ENCODE data around the gene CPLX3. TPM values are rescaled to one million over a fixed set of nuclear protein-coding genes. Genes with fewer than 3 reads are reported as not detected.
A peak's percentile ranks its signal among the peaks of the same experiment; 100 is the strongest.

Gene CPLX3
- total RNA-seq, 4 donors from 2014 or later, result 0.33 TPM; not detected in 3

- DNase-seq (ENCODE audit: extremely low spot score), result no peak
- no peak overlapping the region for H3K4me3 ChIP-seq
- intact Hi-C loops (cut with DNase I), result loop anchor here (5.0 kb wide), 1 partner anchor 39 kb away; no protein-coding TSS in a partner anchor
- TF ChIP-seq POLR2A (IDR thresholded peaks at IDR 0.05; ENCODE audit: low read depth), result no peak
- TF ChIP-seq POLR2AphosphoS5 (IDR thresholded peaks at IDR 0.05), result peak in 1 of 2 donors; percentile 37
- no peak for TF ChIP-seq EP300 (IDR thresholded peaks at IDR 0.05)
- TF ChIP-seq CTCF (IDR thresholded peaks at IDR 0.05), result no peak
- no peaks in the 10 kb centered on the region for H3K9me3 ChIP-seq
- H3K27me3 ChIP-seq, result no peaks in the 10 kb centered on the region
- H3K36me3 ChIP-seq, result peaks cover 0 to 7% (median 3%) of the 10 kb centered on the region in 4 donors
- 68% methylated on average over 11 of the region's 11 CpGs for WGBS
- H3K4me1 ChIP-seq, result peaks cover 63 to 73% (median 68%) of the 10 kb centered on the region in 4 donors
- H3K27ac ChIP-seq (replicated peaks in 1 of 4), result peak overlapping the region; percentile 8 to 63 (median 42)
Observed at GRCh38 chr15:74863239-74864056, 37.0 kb downstream of the CPLX3 start.

DNA sequence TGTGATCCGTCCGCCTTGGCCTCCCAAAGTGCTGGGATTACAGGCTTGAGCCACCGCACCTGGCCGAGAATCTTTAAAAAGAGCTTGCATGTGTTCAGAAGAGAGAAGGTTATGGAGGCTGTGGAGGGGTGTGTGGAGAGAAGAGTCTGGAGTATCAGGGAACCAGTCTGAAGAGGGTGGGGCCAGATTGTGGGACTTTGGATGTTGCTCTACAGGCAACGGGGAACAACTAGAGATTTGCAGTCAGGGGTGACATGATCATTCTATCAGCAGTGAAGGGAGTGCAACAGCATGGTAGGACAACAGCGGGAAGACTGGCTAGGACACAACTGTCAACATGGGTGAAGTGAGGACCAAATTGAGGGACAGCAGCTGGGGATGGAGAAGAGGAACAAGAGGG is 37.9 kb downstream of the CPLX3 start:
- Histone ChIP-seq H3K4me1 (peaks cover 65 to 73% (median 69%) of the 10 kb centered on the region in 4 donors), H3K36me3 (peaks cover 0 to 7% (median 3%) of the 10 kb centered on the region in 4 donors), H3K9me3 (no peaks in the 10 kb centered on the region), H3K4me3 (no peak overlapping the region), H3K27me3 (no peaks in the 10 kb centered on the region), H3K27ac (replicated peaks in 1 of 4) (peak overlapping the region in 2 of 4 donors; percentile 38 to 63)
- no peak for DNase-seq (ENCODE audit: extremely low spot score)
- 83% methylated on average over 6 of the region's 6 CpGs for WGBS
- no peak for TF ChIP-seq POLR2A (IDR thresholded peaks at IDR 0.05; ENCODE audit: low read depth)
- no peak for TF ChIP-seq EP300 (IDR thresholded peaks at IDR 0.05)
- no peak for TF ChIP-seq CTCF (IDR thresholded peaks at IDR 0.05)
- TF ChIP-seq POLR2AphosphoS5 (IDR thresholded peaks at IDR 0.05), result no peak
- intact Hi-C loops (cut with DNase I), result loop anchor here (5.0 kb wide), 1 partner anchor 38 kb away; no protein-coding TSS in a partner anchor

DNA sequence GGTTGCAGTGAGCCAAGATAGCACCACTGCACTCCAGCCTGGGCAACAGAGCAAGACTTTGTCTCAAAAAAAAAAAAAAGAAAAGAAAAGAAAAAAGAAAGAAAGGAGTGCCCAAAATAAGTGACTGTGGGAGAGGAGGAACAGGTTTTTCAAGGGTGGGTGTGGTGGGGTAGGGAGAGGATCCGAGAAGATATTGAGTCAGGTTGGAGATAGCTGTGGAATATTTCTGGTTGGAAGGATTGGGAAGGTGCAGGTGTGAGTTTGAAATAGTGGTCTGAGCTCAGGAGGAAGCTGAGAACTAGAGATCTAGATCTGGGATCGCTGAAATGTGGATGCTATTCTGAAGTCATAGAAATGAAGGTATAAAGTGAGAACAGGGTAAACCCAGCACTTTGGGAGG is 38.9 kb downstream of the CPLX3 start:
- peak overlapping the region in 1 of 4 donors; percentile 13 for H3K27ac ChIP-seq (replicated peaks in 1 of 4)
- H3K9me3 ChIP-seq, result no peaks in the 10 kb centered on the region
- peaks cover 0 to 7% (median 3%) of the 10 kb centered on the region in 4 donors for H3K36me3 ChIP-seq
- H3K4me3 ChIP-seq, result no peak overlapping the region
- intact Hi-C loops (cut with DNase I), result no loop called here
- no peak for DNase-seq (ENCODE audit: extremely low spot score)
- TF ChIP-seq POLR2AphosphoS5 (IDR thresholded peaks at IDR 0.05) (no peak), EP300 (IDR thresholded peaks at IDR 0.05) (no peak), POLR2A (IDR thresholded peaks at IDR 0.05; ENCODE audit: low read depth) (no peak), CTCF (IDR thresholded peaks at IDR 0.05) (no peak)
- no peaks in the 10 kb centered on the region for H3K27me3 ChIP-seq
- peaks cover 66 to 73% (median 70%) of the 10 kb centered on the region in 4 donors for H3K4me1 ChIP-seq
- 91% methylated on average over 2 of the region's 2 CpGs for WGBS

- no peaks in the 10 kb centered on the region for H3K9me3 ChIP-seq
- intact Hi-C loops (cut with DNase I), result no loop called here
- peaks cover 0 to 7% (median 3%) of the 10 kb centered on the region in 4 donors for H3K36me3 ChIP-seq
- peak overlapping the region in 3 of 4 donors; percentile 1 to 93 (median 20) for H3K27ac ChIP-seq (replicated peaks in 1 of 4)
- WGBS, result 74% methylated on average over 6 of the region's 6 CpGs
- no peak for DNase-seq (ENCODE audit: extremely low spot score)
- TF ChIP-seq EP300 (IDR thresholded peaks at IDR 0.05), result no peak
- peak; percentile 26 to 40 for TF ChIP-seq POLR2AphosphoS5 (IDR thresholded peaks at IDR 0.05)
- no peak overlapping the region for H3K4me3 ChIP-seq
- no peaks in the 10 kb centered on the region for H3K27me3 ChIP-seq
- peaks cover 74 to 81% (median 76%) of the 10 kb centered on the region in 4 donors for H3K4me1 ChIP-seq
Observed at GRCh38 chr15:74866090-74866489, 39.7 kb downstream of the CPLX3 start.

DNA sequence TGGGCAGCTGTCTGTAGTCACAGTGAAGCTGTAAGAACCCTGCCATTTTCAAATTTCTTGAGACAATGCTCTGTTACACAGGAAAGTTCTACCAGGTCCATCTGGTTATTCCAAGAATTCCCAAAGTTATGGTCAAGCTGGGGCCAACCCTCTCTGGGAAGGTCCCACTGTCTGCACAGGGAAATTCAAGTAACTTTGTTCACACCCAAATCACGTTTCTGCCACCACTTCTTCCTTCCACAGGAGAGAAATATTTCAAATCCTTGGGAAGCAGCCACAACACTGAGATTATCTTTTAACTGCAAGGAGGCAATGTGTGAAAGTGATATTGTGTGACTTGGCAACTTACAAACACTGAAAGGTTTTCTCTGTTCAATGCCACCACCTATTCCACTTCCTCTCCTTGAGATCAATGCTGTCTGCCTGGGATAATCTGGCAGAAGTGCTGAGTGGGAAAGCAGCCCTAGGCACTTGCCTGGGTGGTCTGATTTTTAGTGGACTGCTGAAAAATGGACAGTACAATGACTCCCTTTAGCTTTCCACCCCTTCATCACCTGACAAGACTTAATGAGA is 41.1 kb downstream of the CPLX3 start:
- H3K4me3 ChIP-seq, result no peak overlapping the region
- H3K9me3 ChIP-seq, result no peaks in the 10 kb centered on the region
- peaks cover 0 to 7% (median 3%) of the 10 kb centered on the region in 4 donors for H3K36me3 ChIP-seq
- intact Hi-C loops (cut with DNase I), result no loop called here
- H3K27me3 ChIP-seq, result no peaks in the 10 kb centered on the region
- 20% methylated on average over 1 of the region's 1 CpG for WGBS
- DNase-seq (ENCODE audit: extremely low spot score), result no peak
- TF ChIP-seq POLR2AphosphoS5 (IDR thresholded peaks at IDR 0.05) (no peak), POLR2A (IDR thresholded peaks at IDR 0.05; ENCODE audit: low read depth) (no peak), EP300 (IDR thresholded peaks at IDR 0.05) (no peak), CTCF (IDR thresholded peaks at IDR 0.05) (no peak)
- H3K4me1 ChIP-seq, result peaks cover 88 to 95% (median 91%) of the 10 kb centered on the region in 4 donors
- H3K27ac ChIP-seq (replicated peaks in 1 of 4), result peak overlapping the region; percentile 90 to 93 (median 92)

Measured in esophagus muscularis mucosa (tissue), 4 donors.